Skeletal muscle tissue (tissue), 4 donors: ENCODE measurements around the gene FUNDC1. TPM values are rescaled to one million over a fixed set of nuclear protein-coding genes. Genes with fewer than 3 reads are reported as not detected.

Experiments used
- H3K27ac ChIP-seq: one replicate; pipeline ENCODE4 v1.7.0; 2013; ENCODE audit warnings: mild to moderate bottlenecking, low read depth, low read length, inconsistent platforms
- H3K27me3 ChIP-seq, 3 donors: one replicate each; pipeline ENCODE4 v1.7.0; 2013; ENCODE audit warnings: low read length in 3 of 3; ENCODE audit not compliant: control insufficient read depth in 3 of 3, insufficient read depth in 3 of 3
- H3K36me3 ChIP-seq, 3 donors: one replicate each; pipeline ENCODE4 v1.7.0; 2013; ENCODE audit warnings: low read length in 3 of 3; ENCODE audit not compliant: control insufficient read depth in 3 of 3, insufficient read depth in 3 of 3
- H3K4me1 ChIP-seq, 3 donors: one replicate each; pipeline ENCODE4 v1.7.0; 2013; ENCODE audit warnings: low read length in 3 of 3, mild to moderate bottlenecking in 3 of 3; ENCODE audit not compliant: control insufficient read depth in 3 of 3, insufficient read depth in 3 of 3
- H3K4me3 ChIP-seq, 3 donors: one replicate each; pipeline ENCODE4 v1.7.0; 2013; ENCODE audit warnings: low read length in 3 of 3
- H3K9ac ChIP-seq, 3 donors: one replicate each; pipeline ENCODE4 v1.7.0; 2013; ENCODE audit warnings: low read length in 3 of 3, mild to moderate bottlenecking in 3 of 3, moderate library complexity in 2 of 3, low read depth in 1 of 3
- H3K9me3 ChIP-seq, 3 donors: one replicate each; pipeline ENCODE4 v1.7.0; 2013; ENCODE audit warnings: low read length in 3 of 3; ENCODE audit not compliant: control insufficient read depth in 3 of 3
- total RNA-seq: library from RNA; depleted of rRNA; stranded (reverse); fragments of >200 nt; gene quantifications from one replicate; pipeline ENCODE4 v1.2.3, GENCODE V29; 2014
- donor health status: Osteomylitis.

The FUNDC1 gene
- total RNA-seq, 1 donor from 2014 or later: 9.9 TPM

- H3K27me3 ChIP-seq: peaks cover 0 to 12% (median 0%) of the 10 kb centered on the region in 3 donors
- H3K27ac ChIP-seq: no peak overlapping the region
- H3K4me1 ChIP-seq: no peaks in the 10 kb centered on the region
- H3K4me3 ChIP-seq: no peak overlapping the region
- no peaks in the 10 kb centered on the region for H3K36me3 ChIP-seq
- peaks cover 0 to 2% (median 0%) of the 10 kb centered on the region in 3 donors for H3K9me3 ChIP-seq
- no peak overlapping the region for H3K9ac ChIP-seq
These were observed 58.0 kb downstream of the FUNDC1 start for GRCh38 chrX:44484607-44485146.

- Histone ChIP-seq H3K9me3 (no peaks in the 10 kb centered on the region), H3K4me3 (no peak overlapping the region), H3K27me3 (peaks cover 0 to 12% (median 0%) of the 10 kb centered on the region in 3 donors), H3K27ac (no peak overlapping the region), H3K36me3 (no peaks in the 10 kb centered on the region), H3K9ac (no peak overlapping the region), H3K4me1 (no peaks in the 10 kb centered on the region)
These were observed 58.6 kb downstream of the FUNDC1 start for GRCh38 chrX:44483965-44484606.

- H3K9me3 ChIP-seq: no peaks in the 10 kb centered on the region
- H3K9ac ChIP-seq: no peak overlapping the region
- H3K27me3 ChIP-seq: peaks cover 0 to 12% (median 0%) of the 10 kb centered on the region in 3 donors
- no peaks in the 10 kb centered on the region for H3K4me1 ChIP-seq
- no peak overlapping the region for H3K27ac ChIP-seq
- H3K4me3 ChIP-seq: no peak overlapping the region
- H3K36me3 ChIP-seq: no peaks in the 10 kb centered on the region
These were observed 60.1 kb downstream of the FUNDC1 start for GRCh38 chrX:44482575-44482974.

GRCh38 chrX:44480591-44480990 lies 62.1 kb downstream of the FUNDC1 start:
- no peaks in the 10 kb centered on the region for H3K9me3 ChIP-seq
- no peaks in the 10 kb centered on the region for H3K4me1 ChIP-seq
- H3K27ac ChIP-seq: no peak overlapping the region
- peaks cover 0 to 12% (median 0%) of the 10 kb centered on the region in 3 donors for H3K27me3 ChIP-seq
- H3K9ac ChIP-seq: no peak overlapping the region
- no peaks in the 10 kb centered on the region for H3K36me3 ChIP-seq
- no peak overlapping the region for H3K4me3 ChIP-seq

GRCh38 chrX:44474410-44474809 lies 68.2 kb downstream of the FUNDC1 start:
- Histone ChIP-seq H3K36me3 (no peaks in the 10 kb centered on the region), H3K4me3 (no peak overlapping the region), H3K27ac (no peak overlapping the region), H3K4me1 (no peaks in the 10 kb centered on the region), H3K9me3 (no peaks in the 10 kb centered on the region), H3K9ac (no peak overlapping the region), H3K27me3 (no peaks in the 10 kb centered on the region)

Other genes with a start within 250 kb of the FUNDC1 start
- gene EFHC2, start 199.2 kb downstream of the FUNDC1 start, total RNA-seq: under 0.01 TPM